Activated CD4-positive, alpha-beta T cell treated with anti-CD3 and anti-CD28 coated beads, Interleukin-2, amount 50 U/mL, for 1 hour (primary cell): Measurements from ENCODE around the gene FASN.

Experiments
- DNase-seq: peaks from one replicate; pipeline ENCODE4 v3.0.0-alpha.2; 2020

FASN gene

DNA sequence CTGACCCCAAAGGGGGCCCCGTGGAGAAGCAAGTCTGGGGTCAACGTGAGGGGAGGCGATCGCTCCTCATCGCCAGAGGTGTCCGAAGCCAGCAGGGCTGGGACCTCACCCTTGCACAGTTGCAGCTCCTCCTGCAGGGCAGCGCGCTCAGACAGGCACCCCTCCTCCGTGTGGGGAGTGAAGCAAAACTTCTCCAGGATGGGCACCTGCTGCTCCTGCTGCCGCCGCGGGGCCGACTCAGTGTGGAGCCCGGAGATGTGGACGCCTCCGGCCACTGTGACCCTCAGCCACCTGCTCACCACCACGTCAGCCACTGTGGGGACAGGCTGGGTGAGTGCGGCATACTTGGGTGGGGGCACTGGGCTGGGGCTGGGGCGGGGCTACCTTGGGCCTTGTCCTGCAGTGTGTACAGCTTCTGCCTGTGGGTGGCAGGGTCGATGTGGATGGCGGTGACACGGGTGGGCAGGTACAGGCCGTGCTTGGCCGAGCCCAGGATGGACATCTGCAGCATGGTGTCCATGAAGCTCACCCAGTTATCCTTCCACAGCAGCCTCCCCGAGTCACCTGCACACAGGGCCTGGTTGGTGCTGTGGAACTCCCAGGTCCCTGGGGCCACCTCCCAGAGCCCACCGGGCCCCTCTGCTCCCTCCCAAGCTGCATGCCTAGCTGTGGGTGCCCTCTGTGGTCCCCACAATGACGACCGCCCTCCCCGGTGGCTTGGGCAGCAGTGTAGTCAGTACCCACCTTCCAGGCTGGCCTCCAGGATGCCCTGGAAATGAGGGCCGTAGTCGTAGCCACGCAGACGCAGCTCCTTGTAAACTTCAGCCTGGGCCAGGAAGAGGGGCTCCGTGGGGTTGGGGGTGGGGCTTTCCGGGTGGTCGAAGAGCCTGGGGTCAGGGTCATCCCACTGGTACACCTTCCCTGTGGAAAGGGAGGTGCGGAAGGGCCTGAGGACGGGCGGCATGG is 10.8 kb downstream of the FASN start:
- DNase-seq = no peak

GRCh38 chr17:82085931-82086764 is 11.9 kb downstream of the FASN start:
- no peak for DNase-seq

DNA sequence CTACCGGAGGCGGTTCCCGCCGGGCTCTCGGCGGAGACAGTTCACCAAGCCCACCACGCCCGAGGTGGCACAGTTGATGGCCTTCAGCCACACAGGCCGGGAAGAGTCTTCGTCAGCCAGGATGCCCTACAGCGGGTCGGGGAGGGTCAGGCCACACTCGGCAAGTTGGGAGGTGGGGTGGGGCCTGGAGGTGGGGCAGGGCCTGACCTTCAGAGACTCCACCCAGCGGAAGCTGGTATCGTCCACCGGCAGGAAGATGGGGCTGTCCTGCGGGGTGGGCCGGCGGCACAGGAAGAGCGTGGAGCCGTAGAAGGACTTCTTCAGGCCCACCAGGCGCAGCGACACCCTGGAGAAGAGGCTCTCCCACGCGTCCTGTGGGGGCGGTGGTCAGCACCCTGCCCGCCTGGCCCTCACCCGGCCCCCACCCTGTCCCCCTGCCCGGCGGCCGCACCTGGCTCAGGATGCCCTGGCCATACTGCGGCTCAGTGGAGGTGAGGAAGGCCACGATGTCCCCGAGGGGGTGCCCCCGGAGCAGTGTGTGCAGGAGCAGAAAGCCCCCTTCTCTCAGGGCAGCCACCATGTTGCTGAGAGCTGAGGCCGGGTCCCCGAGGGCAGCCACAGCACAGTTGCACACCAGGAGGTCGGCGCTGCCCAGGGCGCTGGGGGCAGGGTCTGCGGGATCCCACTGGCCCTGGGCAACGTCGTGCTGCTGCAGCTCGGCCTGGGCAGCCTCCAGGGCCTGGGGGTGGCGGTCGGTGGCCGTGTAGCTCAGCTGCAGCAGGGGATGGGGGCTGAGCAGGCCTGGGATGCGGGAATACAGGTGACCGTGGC is 12.8 kb downstream of the FASN start:
- no peak for DNase-seq

- DNase-seq = no peak
These were observed 13.5 kb downstream of the FASN start for GRCh38 chr17:82084373-82085030.

DNA sequence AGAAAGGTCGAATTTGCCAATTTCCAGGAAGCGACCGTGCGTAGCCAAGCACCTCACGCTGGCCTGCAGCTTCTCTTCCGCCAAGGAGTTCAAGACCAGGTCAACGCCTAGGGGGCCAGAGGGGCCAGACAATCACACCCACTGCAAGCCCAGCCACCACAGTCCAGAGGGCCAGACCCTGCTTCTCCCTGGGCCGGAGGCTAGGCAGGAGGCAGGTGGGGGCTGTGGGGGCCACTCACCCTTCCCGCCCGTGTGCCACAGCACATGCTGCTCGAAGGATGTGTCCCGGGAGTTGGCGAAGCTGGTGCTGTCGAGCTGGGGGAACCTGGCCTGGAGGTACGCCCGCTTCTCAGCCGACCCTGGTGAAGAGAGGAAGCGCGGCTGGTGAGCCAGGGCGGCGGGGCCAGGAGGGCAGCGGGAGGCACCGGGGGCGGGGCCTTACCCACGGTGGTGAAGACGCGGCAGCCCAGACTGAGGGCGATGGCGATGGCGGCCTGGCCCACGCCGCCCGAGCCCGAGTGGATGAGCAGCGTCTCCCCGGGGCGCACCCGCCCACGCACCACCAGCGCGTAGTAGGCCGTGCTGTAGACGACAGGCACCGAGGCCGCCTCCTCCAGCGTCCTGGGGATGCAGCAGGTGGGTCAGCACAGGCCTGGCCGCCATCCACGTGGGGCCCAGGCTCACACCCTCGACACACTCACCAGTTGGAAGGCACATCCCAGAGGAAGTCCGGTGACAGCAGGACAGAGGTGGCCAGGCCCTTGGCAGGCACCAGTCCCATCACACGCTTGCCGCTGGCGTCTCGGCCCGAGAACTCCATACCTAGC is 14.3 kb downstream of the FASN start:
- no peak for DNase-seq

DNA sequence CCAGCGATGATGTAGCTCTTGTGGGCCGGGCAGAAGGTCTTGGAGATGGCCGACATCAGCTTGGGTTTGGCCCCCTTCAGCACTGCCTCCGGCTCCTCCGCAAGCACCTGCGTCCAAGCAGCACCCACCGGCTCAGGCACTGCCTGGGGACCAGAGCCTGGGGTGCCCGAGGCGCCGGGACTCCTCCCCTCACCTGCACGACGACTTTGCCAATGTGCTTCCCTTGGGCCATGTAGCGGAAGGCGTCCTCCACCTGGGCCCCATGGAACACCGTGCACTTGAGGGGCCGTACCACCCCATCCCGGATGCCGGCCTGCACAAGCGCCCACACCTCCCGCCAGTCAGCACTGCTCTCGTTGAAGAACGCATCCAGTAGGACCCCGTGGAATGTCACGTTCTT is 15.0 kb downstream of the FASN start:
- DNase-seq = no peak

DNA sequence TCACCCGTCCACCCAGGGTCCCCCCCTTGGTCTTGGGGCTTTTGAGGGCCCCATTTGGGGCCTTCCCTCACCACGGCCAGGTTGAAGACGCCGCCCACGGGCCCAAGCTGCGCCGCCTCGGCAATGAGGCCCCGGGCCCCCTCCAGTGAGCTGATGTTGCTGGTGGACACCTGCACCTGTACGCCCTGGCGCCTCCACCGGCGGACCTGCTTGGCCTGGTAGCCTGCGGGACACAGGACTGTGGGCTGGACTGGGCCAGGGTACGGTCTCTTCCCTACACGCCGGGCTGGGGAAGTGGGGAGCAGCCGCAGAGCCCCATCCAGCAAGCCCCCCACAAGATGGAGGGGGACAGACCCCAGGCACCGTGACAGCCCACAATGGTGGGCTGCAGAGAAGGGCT is 15.6 kb downstream of the FASN start:
- no peak for DNase-seq

GRCh38 chr17:82081966-82082365 is 16.1 kb downstream of the FASN start:
- no peak for DNase-seq

DNA sequence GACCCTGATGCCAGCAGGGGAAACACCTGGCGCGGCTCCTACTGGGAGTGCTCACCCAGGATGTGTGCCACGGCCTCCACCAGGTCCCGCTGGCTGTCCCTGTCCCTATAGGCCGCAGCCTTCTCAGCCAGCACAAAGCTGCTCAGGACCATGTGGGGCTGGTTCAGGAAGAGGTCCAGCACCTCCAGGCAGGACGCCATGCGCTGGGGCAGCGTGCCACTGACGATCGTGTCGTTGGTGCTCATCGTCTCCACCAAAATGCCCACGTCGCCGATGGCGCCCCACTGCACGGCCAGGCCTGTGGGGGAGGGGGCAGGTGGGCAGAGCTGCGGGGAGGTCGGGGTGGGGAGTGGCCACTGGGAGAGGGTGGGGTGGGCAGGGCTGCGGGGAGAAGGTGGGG is 16.5 kb downstream of the FASN start:
- DNase-seq = no peak

DNA sequence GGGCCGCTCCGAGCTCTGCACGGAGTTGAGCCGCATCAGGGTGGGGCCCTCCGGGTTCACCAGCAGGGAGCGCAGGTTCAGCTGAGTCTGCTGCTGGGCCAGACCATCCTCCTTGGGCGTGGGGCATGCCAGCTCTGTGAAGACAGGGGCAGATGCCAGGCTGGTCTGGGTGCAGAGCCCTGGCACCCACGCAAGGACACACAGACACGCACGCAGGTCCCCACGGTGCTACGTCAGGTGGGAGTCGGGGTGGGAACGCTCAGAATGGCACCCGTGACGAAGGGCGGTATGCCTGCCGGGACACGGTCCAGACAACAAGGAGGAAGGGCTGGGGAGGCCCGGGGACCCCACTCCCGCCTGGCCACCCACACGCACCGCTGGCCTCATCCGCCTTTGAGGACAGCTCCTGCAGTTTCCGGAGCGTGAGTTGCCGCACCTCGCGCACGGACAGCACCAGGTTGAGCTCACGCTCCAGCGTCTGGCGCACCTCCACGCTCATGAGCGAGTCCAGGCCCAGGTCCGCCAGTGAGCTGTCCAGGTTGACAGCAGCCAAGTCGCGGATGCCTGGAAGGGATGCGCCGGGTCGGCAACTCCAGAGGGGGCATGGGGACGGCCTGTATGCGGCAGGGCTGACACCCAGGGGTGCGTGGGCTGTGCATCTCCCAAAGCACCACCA is 17.1 kb downstream of the FASN start:
- no peak for DNase-seq

- DNase-seq = no peak
These were observed 17.8 kb downstream of the FASN start for GRCh38 chr17:82080048-82080788.

GRCh38 chr17:82079001-82079677 is 18.9 kb downstream of the FASN start:
- DNase-seq = no peak

- no peak for DNase-seq
These were observed 19.6 kb downstream of the FASN start for GRCh38 chr17:82078433-82078832.

DNA sequence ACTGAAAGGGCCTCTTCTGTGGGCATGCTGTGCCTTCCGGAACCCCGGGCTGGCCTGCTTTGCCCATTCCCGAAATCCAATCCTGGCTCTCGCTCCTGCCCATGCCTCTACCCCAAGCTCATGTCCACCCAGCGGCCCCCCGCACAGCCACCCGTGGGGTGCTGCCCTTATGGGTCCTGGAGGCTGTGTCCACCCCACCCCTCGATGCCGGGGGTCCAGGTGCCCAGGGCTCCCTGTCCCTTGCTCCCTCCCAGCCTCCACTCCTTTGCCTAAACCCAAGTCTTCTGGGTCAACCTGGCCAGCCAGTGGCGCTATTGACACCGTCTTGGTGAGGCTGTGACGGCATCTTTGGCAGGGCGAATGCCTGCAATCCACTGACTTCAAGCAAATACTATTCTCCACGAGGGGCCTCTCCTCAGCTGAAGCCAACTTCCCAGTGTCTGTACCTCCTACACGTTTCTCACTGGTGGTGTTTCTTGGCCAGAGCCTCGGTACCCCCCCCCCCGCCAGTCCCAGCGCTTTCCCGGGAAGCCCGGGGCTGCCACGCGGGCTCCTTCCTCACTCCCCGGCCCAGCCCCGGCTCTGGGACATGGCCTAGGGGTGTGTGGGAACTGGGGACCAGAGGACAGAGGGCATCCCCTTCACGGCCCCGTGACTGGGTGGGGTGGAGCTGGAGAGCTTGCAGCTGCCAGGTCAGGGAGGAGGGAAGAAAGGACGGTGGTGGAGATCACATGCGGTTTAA is 20.2 kb downstream of the FASN start:
- DNase-seq = no peak

- DNase-seq = no peak
These were observed 21.0 kb downstream of the FASN start for GRCh38 chr17:82076785-82077591.

GRCh38 chr17:82076018-82076784 is 21.8 kb downstream of the FASN start:
- no peak for DNase-seq

DNA sequence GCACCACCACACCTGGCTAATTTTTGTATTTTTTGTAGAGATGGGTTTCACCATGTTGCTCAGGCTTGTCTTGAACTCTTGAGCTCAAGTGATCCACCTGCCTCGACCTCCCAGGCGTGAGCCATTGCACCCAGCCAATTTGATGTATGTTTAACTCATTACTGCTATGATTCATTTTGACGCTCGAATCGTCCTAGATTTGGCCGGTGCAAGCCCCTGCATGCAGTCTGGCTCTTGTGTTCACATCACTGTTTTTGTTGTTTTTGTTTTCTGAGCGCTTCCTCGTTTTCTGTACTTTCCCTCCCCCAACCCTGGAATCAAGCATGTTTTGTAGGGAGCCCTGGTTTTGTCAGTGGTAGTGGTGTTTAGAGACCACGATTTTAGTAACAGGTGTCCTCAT is 24.6 kb downstream of the FASN start:
- no peak for DNase-seq
